ENCODE data around the gene PLCH1.

Gene PLCH1

GRCh38 chr3:155690921-155691320 lies 54.0 kb downstream of the PLCH1 start:
- in situ Hi-C loops (cut with HindIII; ENCODE audit: low sequenced_read_pairs) = no loop called here

GRCh38 chr3:155688481-155688880 lies 56.4 kb downstream of the PLCH1 start:
- in situ Hi-C loops (cut with HindIII; ENCODE audit: low sequenced_read_pairs) = no loop called here

GRCh38 chr3:155683344-155683720 lies 61.5 kb downstream of the PLCH1 start:
- in situ Hi-C loops (cut with HindIII; ENCODE audit: low sequenced_read_pairs) = no loop called here

- in situ Hi-C loops (cut with HindIII; ENCODE audit: low sequenced_read_pairs) = no loop called here
These were observed 62.2 kb downstream of the PLCH1 start for GRCh38 chr3:155682426-155683343.

- in situ Hi-C loops (cut with HindIII; ENCODE audit: low sequenced_read_pairs) = no loop called here
These were observed 68.5 kb downstream of the PLCH1 start for GRCh38 chr3:155676252-155676981.

- in situ Hi-C loops (cut with HindIII; ENCODE audit: low sequenced_read_pairs) = no loop called here
These were observed 69.8 kb downstream of the PLCH1 start for GRCh38 chr3:155675094-155675493.

GRCh38 chr3:155673421-155673820 lies 71.5 kb downstream of the PLCH1 start:
- in situ Hi-C loops (cut with HindIII; ENCODE audit: low sequenced_read_pairs) = no loop called here

GRCh38 chr3:155670335-155670734 lies 74.5 kb downstream of the PLCH1 start:
- in situ Hi-C loops (cut with HindIII; ENCODE audit: low sequenced_read_pairs) = no loop called here

GRCh38 chr3:155667988-155668387 lies 76.9 kb downstream of the PLCH1 start:
- in situ Hi-C loops (cut with HindIII; ENCODE audit: low sequenced_read_pairs) = no loop called here

GRCh38 chr3:155664925-155665695 lies 79.8 kb downstream of the PLCH1 start:
- in situ Hi-C loops (cut with HindIII; ENCODE audit: low sequenced_read_pairs) = no loop called here

GRCh38 chr3:155663467-155664212 lies 81.2 kb downstream of the PLCH1 start:
- in situ Hi-C loops (cut with HindIII; ENCODE audit: low sequenced_read_pairs) = no loop called here

GRCh38 chr3:155661760-155662159 lies 83.1 kb downstream of the PLCH1 start:
- in situ Hi-C loops (cut with HindIII; ENCODE audit: low sequenced_read_pairs) = no loop called here

- in situ Hi-C loops (cut with HindIII; ENCODE audit: low sequenced_read_pairs) = no loop called here
These were observed 83.8 kb downstream of the PLCH1 start for GRCh38 chr3:155661042-155661441.

- in situ Hi-C loops (cut with HindIII; ENCODE audit: low sequenced_read_pairs) = no loop called here
These were observed 86.1 kb downstream of the PLCH1 start for GRCh38 chr3:155658671-155659261.

GRCh38 chr3:155658006-155658405 lies 86.9 kb downstream of the PLCH1 start:
- in situ Hi-C loops (cut with HindIII; ENCODE audit: low sequenced_read_pairs) = no loop called here

- in situ Hi-C loops (cut with HindIII; ENCODE audit: low sequenced_read_pairs) = no loop called here
These were observed 87.7 kb downstream of the PLCH1 start for GRCh38 chr3:155657161-155657560.

- in situ Hi-C loops (cut with HindIII; ENCODE audit: low sequenced_read_pairs) = no loop called here
These were observed 88.4 kb downstream of the PLCH1 start for GRCh38 chr3:155656466-155656865.

- in situ Hi-C loops (cut with HindIII; ENCODE audit: low sequenced_read_pairs) = no loop called here
These were observed 93.2 kb downstream of the PLCH1 start for GRCh38 chr3:155651489-155652218.

GRCh38 chr3:155648013-155648591 lies 96.8 kb downstream of the PLCH1 start:
- in situ Hi-C loops (cut with HindIII; ENCODE audit: low sequenced_read_pairs) = no loop called here

Data from endothelial cell of hepatic sinusoid (primary cell).